ENCODE results near the gene KLK4. TPM values are rescaled to one million over a fixed set of nuclear protein-coding genes. Genes with fewer than 3 reads are reported as not detected.
A peak's percentile ranks its signal among the peaks of the same experiment; 100 is the strongest.

Gene KLK4
- total RNA-seq, 1 experiment from 2014 or later: 0.32 TPM

DNA sequence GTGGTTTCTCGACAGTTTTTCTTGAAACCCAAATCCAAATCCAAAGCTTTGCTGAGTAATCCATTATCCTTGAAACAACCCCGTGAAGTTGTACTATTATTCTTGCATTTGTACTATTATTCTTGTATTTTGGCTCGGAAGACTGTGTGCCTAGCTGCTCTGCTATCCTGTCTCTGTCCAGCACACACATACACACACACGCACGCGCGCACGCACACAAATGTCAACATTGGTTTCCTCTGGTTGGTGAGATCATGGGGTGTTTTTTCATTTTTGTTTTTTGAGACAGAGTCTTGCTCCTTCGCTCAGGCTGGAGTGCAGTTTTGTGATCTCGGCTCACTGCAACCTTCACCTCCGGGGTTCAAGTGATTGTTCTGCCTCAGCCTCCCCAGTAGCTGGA lies 14.9 kb upstream of the KLK4 start:
- no peaks in the 10 kb centered on the region for H3K27me3 ChIP-seq
- no peak overlapping the region for H3K4me3 ChIP-seq
- no peaks in the 10 kb centered on the region for H3K36me3 ChIP-seq
- no peak overlapping the region for H3K27ac ChIP-seq
- no peak for DNase-seq
- H3K9me3 ChIP-seq (replicated peaks): no peaks in the 10 kb centered on the region
- peaks cover 8% of the 10 kb centered on the region for H3K4me1 ChIP-seq

DNA sequence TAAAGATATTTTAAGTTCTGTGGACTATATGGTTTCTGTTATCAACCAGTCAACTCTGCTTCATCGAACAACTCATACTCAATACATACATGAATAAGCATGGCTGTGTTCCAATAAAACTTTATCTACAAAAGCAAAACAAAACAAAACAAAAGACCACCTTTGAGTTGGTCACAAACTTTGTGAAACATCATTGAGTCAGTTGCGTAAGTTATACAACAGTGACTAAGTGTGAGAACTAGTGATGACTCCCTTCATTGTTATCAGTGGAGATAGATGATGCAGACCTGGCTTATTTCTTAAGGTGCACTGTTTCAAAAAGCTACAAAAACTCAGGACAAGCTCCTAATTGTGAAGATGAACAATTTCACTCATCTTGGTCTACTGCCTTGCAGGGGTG lies 14.5 kb upstream of the KLK4 start:
- Histone ChIP-seq H3K9me3 (replicated peaks) (no peaks in the 10 kb centered on the region), H3K4me3 (no peak overlapping the region), H3K27ac (no peak overlapping the region), H3K36me3 (no peaks in the 10 kb centered on the region), H3K27me3 (no peaks in the 10 kb centered on the region), H3K4me1 (peaks cover 10% of the 10 kb centered on the region)
- DNase-seq: no peak

DNA sequence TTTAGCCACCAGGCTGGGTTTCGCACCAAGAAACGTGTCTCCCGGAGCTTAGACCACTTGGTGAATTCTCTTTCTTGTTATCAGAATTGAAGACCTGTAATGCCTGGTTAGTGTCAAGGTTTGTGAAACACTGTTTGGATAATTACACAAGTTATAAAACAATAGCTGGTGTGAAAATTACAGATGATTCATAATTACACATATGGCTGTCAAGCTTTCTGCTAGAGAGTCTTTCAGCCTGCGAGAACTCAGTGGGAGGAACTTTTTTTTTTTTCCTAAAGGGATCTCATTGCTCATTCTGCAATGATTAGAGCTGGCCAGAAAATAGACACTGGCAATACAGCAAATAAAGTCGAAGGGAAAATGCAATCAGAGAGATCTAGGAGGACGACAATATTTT lies 13.4 kb upstream of the KLK4 start:
- Histone ChIP-seq H3K27me3 (no peaks in the 10 kb centered on the region), H3K36me3 (no peaks in the 10 kb centered on the region), H3K27ac (no peak overlapping the region), H3K9me3 (replicated peaks) (no peaks in the 10 kb centered on the region), H3K4me1 (peaks cover 16% of the 10 kb centered on the region), H3K4me3 (no peak overlapping the region)
- DNase-seq: no peak

DNA sequence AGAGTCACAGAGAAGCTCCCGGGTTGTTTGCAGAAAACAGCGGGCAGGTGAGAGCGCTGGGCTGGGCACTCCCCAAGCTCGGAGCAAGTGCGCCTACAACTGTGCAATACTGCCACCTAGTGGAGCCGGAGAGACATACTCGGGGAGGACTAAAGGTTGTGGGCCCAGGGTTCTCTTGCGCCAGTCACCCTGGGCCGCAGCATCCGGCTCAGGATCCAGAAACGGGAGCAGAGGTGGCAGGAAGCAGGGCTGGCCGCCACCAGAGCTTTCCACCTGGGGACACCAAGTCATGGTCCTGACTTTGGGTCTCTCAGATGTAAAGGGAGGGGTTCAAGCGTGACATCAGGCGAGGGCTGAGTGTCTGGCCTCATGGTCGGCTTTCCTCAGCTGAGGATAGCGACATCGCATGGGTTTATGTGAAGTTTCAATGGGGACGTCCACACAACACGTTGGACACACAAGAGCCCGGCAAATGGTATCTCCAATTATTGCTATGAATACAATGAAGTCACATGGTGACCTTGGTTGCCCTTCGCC lies 11.2 kb upstream of the KLK4 start:
- peak overlapping the region; percentile 8; the same call in 1 of the 2 replicates for H3K27ac ChIP-seq
- H3K27me3 ChIP-seq: no peaks in the 10 kb centered on the region
- no peaks in the 10 kb centered on the region for H3K36me3 ChIP-seq
- no peak overlapping the region for H3K4me3 ChIP-seq
- peaks cover 16% of the 10 kb centered on the region for H3K4me1 ChIP-seq
- DNase-seq: peak; percentile 84 to 93
- H3K9me3 ChIP-seq (replicated peaks): no peaks in the 10 kb centered on the region

DNA sequence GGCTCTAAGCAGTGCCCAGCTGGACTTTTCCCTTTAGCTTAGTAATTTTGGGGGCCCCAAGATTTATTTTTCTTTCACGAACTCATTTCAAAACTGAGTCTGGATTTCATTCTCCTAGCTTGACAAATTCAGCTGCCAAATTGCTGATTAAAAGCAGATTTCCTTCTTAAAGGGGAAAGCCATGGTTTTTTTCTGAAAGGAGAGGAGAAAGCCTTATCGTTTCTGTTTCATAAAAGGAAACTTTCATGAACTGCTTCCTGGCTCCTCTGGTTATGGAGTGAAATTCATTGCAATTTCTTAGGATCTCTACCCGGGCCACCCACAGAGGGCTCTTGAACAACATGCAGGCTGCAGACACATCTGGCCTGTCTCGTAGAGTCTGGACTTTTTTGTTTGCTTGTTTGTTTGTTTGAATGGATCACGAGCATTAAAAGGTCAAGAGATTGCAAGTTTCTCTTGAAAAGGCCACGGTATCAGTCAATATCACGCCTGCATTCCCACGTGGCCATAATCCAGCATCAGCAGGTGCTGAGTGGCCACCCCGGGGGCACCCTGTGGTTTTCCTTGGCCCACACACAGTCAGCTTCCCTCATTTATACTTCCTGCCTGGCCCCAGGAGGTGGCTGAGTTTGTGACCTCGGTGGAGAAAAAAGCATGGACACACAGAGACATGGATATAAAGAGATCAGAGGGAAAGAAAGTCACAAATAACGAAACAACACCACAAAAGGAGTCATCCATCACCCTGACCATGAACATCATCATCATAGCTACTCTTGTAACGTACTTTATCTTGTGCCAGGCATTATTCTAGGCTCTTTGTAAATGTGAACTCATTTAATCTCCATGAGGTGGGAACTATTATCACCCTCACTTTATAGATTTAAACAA lies 10.5 kb upstream of the KLK4 start:
- Histone ChIP-seq H3K36me3 (no peaks in the 10 kb centered on the region), H3K27me3 (no peaks in the 10 kb centered on the region), H3K4me3 (no peak overlapping the region), H3K27ac (peak overlapping the region; percentile 36), H3K9me3 (replicated peaks) (no peaks in the 10 kb centered on the region), H3K4me1 (peaks cover 16% of the 10 kb centered on the region)
- DNase-seq: peak; percentile 88 to 93

DNA sequence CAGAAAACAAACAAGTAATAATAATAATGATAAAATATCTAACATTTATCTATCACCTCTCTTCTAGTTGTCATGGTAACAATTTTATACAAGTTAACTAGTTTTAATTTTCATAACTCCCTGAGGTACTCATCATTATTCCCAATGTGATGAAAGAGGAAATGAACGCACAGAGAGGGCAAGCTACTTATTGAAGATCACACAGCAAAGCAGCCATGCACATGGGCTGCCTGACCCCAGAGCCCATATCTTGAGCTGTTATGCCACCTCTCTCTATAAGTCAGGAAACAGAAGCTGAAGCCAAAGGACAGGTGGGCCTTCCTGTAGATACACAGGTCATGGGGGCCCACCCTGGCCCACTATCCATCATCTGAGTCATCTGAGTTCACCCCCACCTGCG lies 4.9 kb upstream of the KLK4 start:
- no peak overlapping the region for H3K4me3 ChIP-seq
- H3K9me3 ChIP-seq (replicated peaks): no peaks in the 10 kb centered on the region
- no peaks in the 10 kb centered on the region for H3K27me3 ChIP-seq
- H3K4me1 ChIP-seq: peaks cover 26% of the 10 kb centered on the region
- DNase-seq: no peak
- no peak overlapping the region for H3K27ac ChIP-seq
- no peaks in the 10 kb centered on the region for H3K36me3 ChIP-seq

DNA sequence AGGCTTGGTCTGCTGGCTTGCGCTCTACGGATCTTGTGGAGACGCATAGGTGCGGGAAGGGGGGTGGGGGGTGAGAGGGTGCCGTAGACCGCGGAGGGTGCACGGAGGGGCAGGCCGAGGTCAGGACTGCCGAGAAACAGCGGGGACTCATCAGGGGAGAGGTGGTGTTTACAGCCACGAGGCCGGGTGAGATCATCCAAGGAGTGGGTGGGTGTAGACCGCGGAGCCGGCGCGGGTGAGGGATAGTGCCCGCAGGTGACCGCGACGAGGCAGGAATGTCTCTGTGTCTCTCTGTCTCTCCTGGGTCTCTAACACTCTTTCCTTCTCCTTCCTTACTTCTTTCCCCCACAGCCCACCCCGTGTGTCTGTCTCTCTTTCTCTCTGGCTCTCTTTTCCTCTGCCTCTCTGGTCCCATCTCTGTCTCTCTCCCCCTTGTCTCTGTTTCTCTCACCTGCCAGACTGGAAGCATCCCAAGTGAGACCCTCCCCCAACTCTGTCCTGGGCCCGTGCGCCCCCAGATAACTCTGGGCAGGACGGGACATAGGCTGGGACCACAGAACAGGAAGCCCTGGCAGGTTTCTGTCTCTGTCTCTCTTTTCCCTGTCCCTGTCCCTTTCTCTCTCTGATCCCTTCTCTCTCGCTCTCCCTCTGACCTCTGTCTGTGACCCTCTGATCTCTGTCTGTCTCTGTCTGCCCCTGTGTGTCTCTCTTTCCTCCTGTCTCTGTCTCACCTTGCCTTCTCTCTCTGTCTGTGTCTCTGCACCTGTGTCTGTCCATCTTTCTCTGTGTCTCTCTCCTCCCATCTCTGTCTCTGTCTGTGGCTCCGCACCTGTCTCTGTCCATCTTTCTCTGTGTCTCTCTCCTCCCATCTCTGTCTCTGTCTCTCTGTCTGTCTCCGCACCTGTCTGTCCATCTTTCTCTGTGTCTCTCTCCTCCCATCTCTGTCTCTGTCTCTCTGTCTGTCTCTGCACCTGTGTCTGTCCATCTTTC lies 1.8 kb upstream of the KLK4 start:
- Histone ChIP-seq H3K27ac (peak overlapping the region; percentile 74), H3K27me3 (no peaks in the 10 kb centered on the region), H3K4me1 (peaks cover 21% of the 10 kb centered on the region)

DNA sequence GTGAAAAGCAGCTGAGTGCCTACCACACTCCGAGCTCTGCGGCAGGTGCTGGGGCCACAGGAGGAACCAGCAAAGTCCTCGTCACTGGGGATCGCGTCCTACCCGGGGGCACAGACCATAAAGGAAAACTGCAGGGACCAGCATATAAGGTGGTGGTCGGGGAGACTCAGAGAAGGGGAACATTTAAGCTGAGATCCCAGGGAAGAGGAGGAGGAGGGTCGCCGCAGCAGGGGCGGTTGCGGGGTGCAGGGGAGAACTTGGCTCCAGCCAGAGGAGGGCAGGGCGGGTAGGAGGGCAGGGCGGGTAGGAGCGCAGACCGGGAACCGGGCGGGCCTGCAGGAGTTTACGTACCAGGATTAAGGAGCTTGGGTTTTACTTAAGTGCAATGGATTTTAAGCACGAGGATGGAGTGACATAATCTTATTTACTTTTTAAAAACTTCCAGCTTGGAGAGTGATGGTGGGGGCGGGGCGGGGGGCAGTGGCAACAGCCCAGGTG lies 956 bp upstream of the KLK4 start:
- H3K36me3 ChIP-seq: no peaks in the 10 kb centered on the region

More for the DNA sequence above, 1.8 kb upstream of the KLK4 start:
- Histone ChIP-seq H3K4me3 (peak overlapping the region; percentile 20), H3K9me3 (replicated peaks) (no peaks in the 10 kb centered on the region), H3K36me3 (no peaks in the 10 kb centered on the region)
- peak; percentile 70 to 93 for DNase-seq

DNA sequence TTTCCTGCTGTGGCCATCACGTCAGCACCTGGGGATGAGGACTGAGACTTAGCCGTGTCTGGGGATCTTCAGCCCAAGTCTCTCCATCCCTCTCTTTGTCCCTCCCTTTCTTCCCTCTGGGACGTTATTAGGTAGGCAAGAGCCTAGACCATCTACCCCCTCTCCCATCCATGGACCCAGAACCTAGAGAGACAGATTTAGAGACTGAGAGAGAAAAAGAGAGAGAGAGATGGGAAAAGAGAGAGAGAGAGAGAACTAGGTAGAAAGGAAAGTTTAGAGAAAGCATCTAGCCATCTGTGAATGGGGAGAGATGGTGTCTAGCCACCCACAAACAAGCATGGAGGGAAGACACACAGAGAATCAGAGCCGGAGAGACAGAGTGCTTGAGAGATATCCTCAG lies 473 bp downstream of the KLK4 start:
- Histone ChIP-seq H3K4me3 (no peak overlapping the region), H3K4me1 (peaks cover 21% of the 10 kb centered on the region), H3K36me3 (no peaks in the 10 kb centered on the region), H3K27me3 (no peaks in the 10 kb centered on the region), H3K27ac (no peak overlapping the region), H3K9me3 (replicated peaks) (no peaks in the 10 kb centered on the region)
- DNase-seq: no peak

More for the DNA sequence above, 956 bp upstream of the KLK4 start:
- H3K27me3 ChIP-seq: no peaks in the 10 kb centered on the region
- DNase-seq: no peak
- peaks cover 21% of the 10 kb centered on the region for H3K4me1 ChIP-seq
- no peaks in the 10 kb centered on the region for H3K9me3 ChIP-seq (replicated peaks)
- H3K4me3 ChIP-seq: no peak overlapping the region
- H3K27ac ChIP-seq: no peak overlapping the region

DNA sequence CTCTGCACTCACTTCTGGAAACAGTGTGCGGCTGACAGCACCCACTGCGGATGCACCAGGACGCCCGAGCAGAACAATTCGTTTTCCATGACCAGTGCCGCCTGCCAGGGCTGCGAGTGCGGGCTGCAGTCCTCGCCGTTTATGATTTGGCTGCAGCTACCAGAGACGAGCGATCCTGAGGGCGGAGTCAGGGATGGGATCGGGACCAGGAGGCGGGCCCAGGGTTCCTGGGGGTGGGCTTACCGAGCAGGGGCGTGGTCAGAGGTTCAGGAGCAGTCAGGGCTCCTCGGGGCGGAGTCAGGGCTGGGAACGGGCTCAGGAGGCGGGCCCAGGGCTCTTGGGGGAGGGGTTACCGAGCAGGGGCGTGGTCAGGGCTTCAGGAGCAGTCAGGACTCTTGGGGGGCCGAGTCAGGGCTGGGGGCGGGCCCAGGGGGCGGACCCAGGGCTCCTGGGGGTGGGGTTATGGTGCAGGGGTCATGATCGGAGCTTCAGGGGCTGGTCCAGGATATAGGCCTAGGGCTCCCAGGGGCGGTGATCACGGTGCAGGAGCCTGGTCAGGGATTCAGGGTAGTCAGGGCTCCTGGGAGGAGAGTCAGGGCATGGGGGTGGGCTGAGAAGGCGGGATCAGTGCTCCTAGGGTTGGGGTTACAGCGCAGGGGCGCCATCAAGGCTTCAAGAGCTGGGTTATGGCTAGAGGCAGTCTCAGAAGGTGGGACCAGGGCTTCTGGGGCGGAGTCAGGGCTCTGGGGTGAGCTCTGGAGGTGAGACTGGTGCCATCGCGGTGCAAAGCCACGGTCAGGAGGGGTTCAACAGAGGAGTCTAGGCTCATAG lies 1.7 kb downstream of the KLK4 start:
- Histone ChIP-seq H3K9me3 (replicated peaks) (no peaks in the 10 kb centered on the region), H3K4me3 (no peak overlapping the region), H3K4me1 (peaks cover 21% of the 10 kb centered on the region), H3K36me3 (no peaks in the 10 kb centered on the region), H3K27ac (no peak overlapping the region), H3K27me3 (no peaks in the 10 kb centered on the region)
- DNase-seq: no peak

DNA sequence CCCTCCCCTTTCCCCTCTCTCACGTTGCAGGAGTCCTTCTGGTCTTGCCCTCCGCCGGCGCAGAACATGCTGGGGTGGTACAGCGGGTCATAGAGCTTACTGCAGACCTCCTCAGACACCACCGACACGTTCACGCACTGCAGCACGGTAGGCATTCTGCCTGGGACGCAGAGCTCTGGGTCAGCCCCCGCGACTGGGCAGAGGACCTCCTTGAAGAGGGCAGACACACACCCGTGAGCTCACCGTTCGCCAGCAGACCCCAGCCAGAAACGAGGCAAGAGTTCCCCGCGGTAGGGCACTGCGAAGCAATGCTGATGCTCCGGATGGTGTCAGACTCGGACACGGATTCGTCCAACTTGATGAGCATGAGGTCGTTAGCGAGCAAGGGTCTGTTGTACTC lies 2.9 kb downstream of the KLK4 start:
- H3K4me1 ChIP-seq: peaks cover 21% of the 10 kb centered on the region
- H3K9me3 ChIP-seq (replicated peaks): no peaks in the 10 kb centered on the region
- DNase-seq: no peak
- no peak overlapping the region for H3K4me3 ChIP-seq
- H3K27me3 ChIP-seq: no peaks in the 10 kb centered on the region
- H3K27ac ChIP-seq: no peak overlapping the region
- no peaks in the 10 kb centered on the region for H3K36me3 ChIP-seq

DNA sequence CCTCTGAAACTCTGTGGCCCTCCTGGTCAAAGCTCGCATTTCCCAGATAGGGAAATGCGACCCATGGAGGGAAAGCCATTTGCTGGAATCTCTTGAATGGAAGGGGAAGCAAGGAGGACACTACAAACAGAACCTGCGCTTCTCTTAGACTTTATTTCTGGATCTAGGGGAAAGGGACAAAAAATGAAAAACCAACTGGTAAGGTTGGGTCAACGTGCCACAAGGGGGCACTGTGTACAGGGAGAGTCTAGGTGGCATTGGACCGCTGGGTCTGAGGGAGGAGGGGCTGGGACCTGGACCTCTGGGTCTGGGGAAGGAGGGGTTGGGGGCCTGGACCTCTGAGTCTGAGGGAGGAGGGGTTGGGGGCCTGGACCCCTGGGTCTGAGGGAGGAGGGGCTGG lies 5.0 kb downstream of the KLK4 start:
- Histone ChIP-seq H3K4me1 (peaks cover 3% of the 10 kb centered on the region), H3K27me3 (no peaks in the 10 kb centered on the region), H3K27ac (no peak overlapping the region), H3K4me3 (no peak overlapping the region), H3K9me3 (replicated peaks) (no peaks in the 10 kb centered on the region), H3K36me3 (no peaks in the 10 kb centered on the region)
- DNase-seq: peak in 1 of 2 experiments; percentile 55

DNA sequence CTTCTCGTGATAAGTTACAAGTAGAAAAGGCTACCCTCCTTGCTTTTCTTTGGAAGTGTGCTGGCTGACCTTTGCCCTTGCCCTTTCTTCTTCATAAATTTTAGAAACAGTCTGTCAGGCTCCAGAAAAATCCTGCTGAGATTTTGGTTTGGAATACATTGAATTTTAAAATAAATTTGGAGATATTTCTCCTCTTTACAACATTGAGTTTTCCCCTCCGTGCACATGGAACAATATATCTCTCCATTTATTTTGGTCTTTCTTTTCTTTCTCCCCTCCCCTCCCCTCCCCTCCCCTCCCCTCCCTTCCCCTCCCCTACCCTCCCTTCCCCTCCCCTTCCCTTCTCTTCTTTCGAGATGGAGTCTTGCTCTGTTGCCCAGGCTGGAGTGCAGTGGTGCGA lies 8.6 kb downstream of the KLK4 start:
- Histone ChIP-seq H3K36me3 (no peaks in the 10 kb centered on the region), H3K4me1 (no peaks in the 10 kb centered on the region), H3K9me3 (replicated peaks) (no peaks in the 10 kb centered on the region), H3K27ac (no peak overlapping the region), H3K4me3 (no peak overlapping the region), H3K27me3 (no peaks in the 10 kb centered on the region)
- DNase-seq: no peak

DNA sequence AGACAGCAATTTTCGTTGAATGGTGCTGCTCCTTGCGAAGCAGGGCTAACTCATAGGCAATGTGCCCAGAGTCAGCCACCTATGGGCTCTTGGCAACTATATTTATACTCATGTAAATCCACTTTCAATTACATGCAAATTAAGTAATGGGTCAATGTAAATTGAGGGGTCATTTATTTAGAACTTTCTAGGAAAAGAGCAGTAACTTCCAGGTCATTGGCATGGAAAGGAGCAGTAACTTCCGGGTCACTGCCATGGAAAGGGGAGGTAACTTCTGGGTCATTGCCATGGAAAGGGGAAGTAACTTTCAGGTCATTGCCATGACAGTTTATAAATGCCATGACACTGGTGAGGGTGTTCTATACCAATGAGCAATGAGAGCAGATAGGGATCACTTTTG lies 11.6 kb downstream of the KLK4 start:
- Histone ChIP-seq H3K4me3 (no peak overlapping the region), H3K27me3 (no peaks in the 10 kb centered on the region), H3K27ac (no peak overlapping the region), H3K4me1 (peaks cover 7% of the 10 kb centered on the region; the same call in 1 of the 2 replicates), H3K9me3 (replicated peaks) (no peaks in the 10 kb centered on the region), H3K36me3 (no peaks in the 10 kb centered on the region)
- no peak for DNase-seq

All from SJCRH30 (cell line).